Neural progenitor cell (in vitro differentiated cells): ENCODE results near the gene SLC26A4. TPM values are rescaled to one million over a fixed set of nuclear protein-coding genes. Genes with fewer than 3 reads are reported as not detected.

Experiments used
- DNase-seq: peaks from one replicate; pipeline ENCODE4 v3.0.0-alpha.2; 2016; ENCODE audit warnings: low spot score
- H2AFZ ChIP-seq: fragments of 200-600 bp; sonication (generic); replicated peaks from 2 replicates; pipeline ENCODE4 v1.6.1; 2016; ENCODE audit warnings: antibody characterized with exemption
- H3F3A ChIP-seq: fragments of 200-600 bp; sonication (generic); 2 replicates; pipeline ENCODE4 v1.6.1; 2016; ENCODE audit warnings: antibody characterized with exemption, low read depth
- H3K27ac ChIP-seq: fragments of 200-600 bp; sonication (generic); 2 replicates; pipeline ENCODE4 v1.5.1; 2016; ENCODE audit warnings: mild to moderate bottlenecking
- H3K27me3 ChIP-seq: fragments of 200-600 bp; sonication (generic); 2 replicates; pipeline ENCODE4 v1.6.1; 2016; ENCODE audit warnings: mild to moderate bottlenecking, moderate library complexity
- H3K36me3 ChIP-seq: fragments of 200-600 bp; sonication (generic); 2 replicates; pipeline ENCODE4 v1.5.1; 2016
- H3K4me1 ChIP-seq: fragments of 200-600 bp; sonication (generic); 2 replicates; pipeline ENCODE4 v1.6.1; 2016; ENCODE audit warnings: mixed run types
- H3K4me2 ChIP-seq: fragments of 200-600 bp; sonication (generic); 2 replicates; pipeline ENCODE4 v1.6.1; 2016
- H3K4me3 ChIP-seq: fragments of 200-600 bp; sonication (generic); 2 replicates; pipeline ENCODE4 v1.5.1; 2016
- H3K79me2 ChIP-seq: fragments of 200-600 bp; sonication (generic); 2 replicates; pipeline ENCODE4 v1.6.1; 2016; ENCODE audit warnings: low read depth
- H3K9ac ChIP-seq: fragments of 200-600 bp; sonication (generic); 2 replicates; pipeline ENCODE4 v1.6.1; 2016
- H3K9me3 ChIP-seq: fragments of 200-600 bp; sonication (generic); 2 replicates; pipeline ENCODE4 v1.5.1; 2016; ENCODE audit warnings: low read depth
- H4K20me1 ChIP-seq: fragments of 200-600 bp; sonication (generic); 2 replicates; pipeline ENCODE4 v1.6.1; 2016; ENCODE audit warnings: low read depth
- H3K27ac Mint-ChIP-seq: 3 replicates; pipeline ENCODE4 v1.8.0; 2021; ENCODE audit warnings: mixed read lengths
- H3K27me3 Mint-ChIP-seq: 2 replicates; pipeline ENCODE4 v1.8.0; 2022; ENCODE audit warnings: low read depth, mild to moderate bottlenecking, inconsistent platforms, moderate library complexity, mixed read lengths; ENCODE audit not compliant: insufficient read depth
- H3K36me3 Mint-ChIP-seq: 3 replicates; pipeline ENCODE4 v1.8.0; 2021; ENCODE audit warnings: mixed read lengths
- H3K4me1 Mint-ChIP-seq: 3 replicates; pipeline ENCODE4 v1.8.0; 2021; ENCODE audit warnings: mixed read lengths
- H3K4me3 Mint-ChIP-seq: 3 replicates; pipeline ENCODE4 v1.8.0; 2021; ENCODE audit warnings: mild to moderate bottlenecking, moderate library complexity, mixed read lengths
- H3K9me3 Mint-ChIP-seq: 3 replicates; pipeline ENCODE4 v1.8.0; 2020; ENCODE audit warnings: mixed read lengths
- CTCF ChIP-seq: fragments of 200-600 bp; sonication (generic); IDR thresholded peaks from 2 replicates; pipeline ENCODE4 v1.5.1; 2017; ENCODE audit warnings: antibody characterized with exemption, mild to moderate bottlenecking
- EZH2 ChIP-seq: fragments of 200-600 bp; sonication (generic); IDR thresholded peaks from 2 replicates; pipeline ENCODE4 v1.6.1; 2017; ENCODE audit warnings: antibody characterized with exemption, mild to moderate bottlenecking, moderate library complexity
- EZH2phosphoT487 ChIP-seq: fragments of 200-600 bp; sonication (generic); IDR thresholded peaks from 2 replicates; pipeline ENCODE4 v1.6.1; 2017; ENCODE audit warnings: antibody characterized with exemption
- total RNA-seq: library from RNA; depleted of rRNA; stranded (reverse); fragments of >200 nt; gene quantifications from 2 replicates; pipeline ENCODE4 v1.2.3, GENCODE V29; 2015; ENCODE audit warnings: low replicate concordance

SLC26A4 gene
- total RNA-seq, 1 donor from 2014 or later = 0.02 TPM

GRCh38 chr7:107680478-107680877, 19.9 kb downstream of the SLC26A4 start:
- no peaks in the 10 kb centered on the region for H3K79me2 ChIP-seq
- H3F3A ChIP-seq = peaks cover 15% of the 10 kb centered on the region
- H3K27me3 ChIP-seq = no peaks in the 10 kb centered on the region
- Mint-ChIP-seq H3K4me1 (peaks cover 6% of the 10 kb centered on the region), H3K9me3 (no peaks in the 10 kb centered on the region), H3K4me3 (no peak overlapping the region), H3K27ac (no peak overlapping the region), H3K36me3 (no peaks in the 10 kb centered on the region), H3K27me3 (no peaks in the 10 kb centered on the region)
- H3K27ac ChIP-seq = no peak overlapping the region
- no peaks in the 10 kb centered on the region for H3K36me3 ChIP-seq
- H4K20me1 ChIP-seq = no peaks in the 10 kb centered on the region
- H3K4me2 ChIP-seq = no peak overlapping the region
- DNase-seq = no peak
- H3K9ac ChIP-seq = no peak overlapping the region
- H3K4me3 ChIP-seq = no peak overlapping the region
- no peaks in the 10 kb centered on the region for H3K4me1 ChIP-seq
- no peaks in the 10 kb centered on the region for H3K9me3 ChIP-seq
- H2AFZ ChIP-seq = no peak overlapping the region
- TF ChIP-seq CTCF (no peak), EZH2 (no peak), EZH2phosphoT487 (no peak)

- Histone ChIP-seq H3K27ac (no peak overlapping the region), H3K79me2 (no peaks in the 10 kb centered on the region), H3K4me1 (no peaks in the 10 kb centered on the region), H4K20me1 (no peaks in the 10 kb centered on the region), H2AFZ (no peak overlapping the region), H3K9me3 (no peaks in the 10 kb centered on the region), H3K4me2 (no peak overlapping the region), H3K4me3 (no peak overlapping the region), H3K36me3 (no peaks in the 10 kb centered on the region), H3K9ac (no peak overlapping the region), H3F3A (peaks cover 15% of the 10 kb centered on the region), H3K27me3 (no peaks in the 10 kb centered on the region)
- DNase-seq = no peak
- H3K27ac Mint-ChIP-seq = no peak overlapping the region
- H3K4me1 Mint-ChIP-seq = peaks cover 11% of the 10 kb centered on the region
- H3K4me3 Mint-ChIP-seq = no peak overlapping the region
- TF ChIP-seq EZH2 = no peak
- no peak for TF ChIP-seq CTCF
- no peak for TF ChIP-seq EZH2phosphoT487
- H3K36me3 Mint-ChIP-seq = no peaks in the 10 kb centered on the region
- H3K27me3 Mint-ChIP-seq = no peaks in the 10 kb centered on the region
- H3K9me3 Mint-ChIP-seq = no peaks in the 10 kb centered on the region
Measured at GRCh38 chr7:107682886-107683285, 22.3 kb downstream of the SLC26A4 start.

GRCh38 chr7:107684287-107684686, 23.7 kb downstream of the SLC26A4 start:
- Histone ChIP-seq H3K4me3 (no peak overlapping the region), H3F3A (peaks cover 10% of the 10 kb centered on the region), H3K79me2 (no peaks in the 10 kb centered on the region), H3K27ac (no peak overlapping the region), H3K36me3 (no peaks in the 10 kb centered on the region), H3K9ac (no peak overlapping the region), H4K20me1 (no peaks in the 10 kb centered on the region), H3K4me1 (no peaks in the 10 kb centered on the region), H3K9me3 (no peaks in the 10 kb centered on the region), H2AFZ (no peak overlapping the region), H3K4me2 (no peak overlapping the region), H3K27me3 (no peaks in the 10 kb centered on the region)
- peaks cover 11% of the 10 kb centered on the region for H3K4me1 Mint-ChIP-seq
- H3K36me3 Mint-ChIP-seq = no peaks in the 10 kb centered on the region
- H3K4me3 Mint-ChIP-seq = no peak overlapping the region
- no peak for DNase-seq
- no peaks in the 10 kb centered on the region for H3K9me3 Mint-ChIP-seq
- peak overlapping the region; percentile 27 for H3K27ac Mint-ChIP-seq
- H3K27me3 Mint-ChIP-seq = no peaks in the 10 kb centered on the region
- no peak for TF ChIP-seq EZH2
- TF ChIP-seq EZH2phosphoT487 = no peak
- no peak for TF ChIP-seq CTCF
